ENCODE results near the gene KRTAP5-5.
"Not testable (repeated sequence)": the region's sequence is repeated elsewhere in the genome, so short reads cannot be mapped to it uniquely, and the experiment has no call there.

Gene KRTAP5-5

DNA sequence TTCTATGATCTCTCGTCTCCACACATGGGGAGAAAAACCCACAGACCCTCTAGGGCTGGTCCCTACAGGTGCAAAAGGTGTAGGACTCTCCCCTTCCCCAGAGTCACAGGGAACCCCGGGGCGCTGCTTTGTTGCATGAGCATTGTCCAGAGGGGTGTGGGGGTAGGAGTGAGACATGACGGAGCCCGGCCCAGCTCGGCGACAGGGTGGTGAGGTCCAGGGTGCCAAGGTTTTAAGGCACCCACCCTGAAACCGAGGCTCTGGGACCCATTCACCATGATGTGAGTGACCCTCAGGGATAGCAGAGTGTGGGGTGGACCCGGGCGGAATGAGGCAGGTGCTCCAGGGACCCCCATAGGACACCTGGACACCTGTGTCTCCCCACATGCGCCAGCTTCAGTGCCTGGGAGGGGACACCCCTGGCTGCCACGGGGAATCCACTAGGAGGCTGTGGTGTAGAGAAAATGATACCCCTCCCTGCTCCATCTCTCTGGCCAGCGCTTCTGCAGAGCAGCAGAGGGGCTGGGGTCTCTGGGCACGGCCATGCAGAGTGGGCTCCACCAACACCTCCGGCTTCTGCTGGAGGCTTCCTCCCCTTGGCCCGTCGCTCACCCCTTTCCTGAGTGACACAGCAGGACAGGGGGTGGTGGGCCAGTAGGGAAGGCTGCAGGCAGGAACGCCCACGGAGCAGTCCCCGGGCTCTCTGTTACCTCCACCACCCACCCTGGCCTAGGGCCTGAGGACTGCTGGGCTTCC, 15.2 kb downstream of the KRTAP5-5 start:
- H3K9ac ChIP-seq (ENCODE audit: low read length): no peak overlapping the region
- H3K4me3 ChIP-seq (ENCODE audit: low read length): no peak overlapping the region
- H3K27me3 ChIP-seq (ENCODE audit: control insufficient read depth, insufficient read depth, low read length): no peaks in the 10 kb centered on the region
- no peaks in the 10 kb centered on the region for H3K9me3 ChIP-seq (ENCODE audit: control insufficient read depth, low read depth, low read length)
- no peaks in the 10 kb centered on the region for H3K4me1 ChIP-seq (ENCODE audit: control insufficient read depth, low read depth, low read length)
- no peaks in the 10 kb centered on the region for H3K36me3 ChIP-seq (ENCODE audit: control insufficient read depth, low read depth, low read length)
- no peak overlapping the region for H3K27ac ChIP-seq (ENCODE audit: low read length)

DNA sequence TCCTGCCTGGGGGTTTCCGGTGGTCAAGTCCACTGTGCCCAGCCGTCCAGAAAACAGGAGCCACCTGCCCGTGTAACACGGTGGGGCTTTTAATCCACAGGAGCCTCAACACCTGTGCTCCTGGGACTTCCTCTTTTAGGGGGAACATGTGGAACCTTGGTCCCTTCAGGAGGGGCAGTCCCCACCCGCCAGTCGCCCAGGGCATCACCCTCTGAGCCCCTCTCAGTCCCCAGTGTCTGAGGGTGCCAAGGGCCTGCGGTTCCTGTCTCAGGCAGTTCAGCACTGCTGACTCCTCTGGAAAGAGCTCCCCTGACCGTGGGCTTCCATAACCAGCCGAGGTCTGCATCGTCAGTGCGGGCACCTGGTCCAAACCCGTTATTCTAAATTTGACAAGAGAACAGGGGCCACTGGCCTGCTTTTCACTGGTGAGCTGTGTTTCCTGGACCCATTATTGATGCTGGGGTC, 15.8 kb downstream of the KRTAP5-5 start:
- Histone ChIP-seq H3K4me1 (ENCODE audit: control insufficient read depth, low read depth, low read length) (no peaks in the 10 kb centered on the region), H3K9me3 (ENCODE audit: control insufficient read depth, low read depth, low read length) (no peaks in the 10 kb centered on the region), H3K4me3 (ENCODE audit: low read length) (no peak overlapping the region), H3K36me3 (ENCODE audit: control insufficient read depth, low read depth, low read length) (no peaks in the 10 kb centered on the region), H3K27me3 (ENCODE audit: control insufficient read depth, insufficient read depth, low read length) (no peaks in the 10 kb centered on the region), H3K27ac (ENCODE audit: low read length) (no peak overlapping the region), H3K9ac (ENCODE audit: low read length) (no peak overlapping the region)

DNA sequence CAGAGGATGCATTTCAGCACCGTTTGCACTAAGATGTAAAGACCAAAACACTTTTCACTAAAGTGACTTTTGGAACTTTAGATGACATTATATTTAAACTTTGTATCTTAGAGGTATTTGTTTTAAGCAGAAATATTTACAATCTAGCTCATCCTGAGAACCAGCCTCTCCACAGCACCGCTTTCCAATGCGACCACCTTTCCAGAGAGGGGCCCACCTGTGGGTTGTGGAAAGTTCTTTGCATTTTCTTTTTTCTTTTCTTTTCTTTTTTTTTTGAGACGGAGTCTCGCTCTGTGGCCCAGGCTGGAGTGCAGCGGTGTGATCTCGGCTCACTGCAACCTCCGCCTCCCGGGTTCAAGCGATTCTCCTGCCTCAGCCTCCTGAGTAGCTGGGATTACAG, 17.0 kb downstream of the KRTAP5-5 start:
- not testable (repeated sequence) for H3K9me3 ChIP-seq (ENCODE audit: control insufficient read depth, low read depth, low read length); H3K36me3 ChIP-seq (ENCODE audit: control insufficient read depth, low read depth, low read length); H3K4me3 ChIP-seq (ENCODE audit: low read length); H3K27me3 ChIP-seq (ENCODE audit: control insufficient read depth, insufficient read depth, low read length); H3K9ac ChIP-seq (ENCODE audit: low read length); H3K4me1 ChIP-seq (ENCODE audit: control insufficient read depth, low read depth, low read length); H3K27ac ChIP-seq (ENCODE audit: low read length)

DNA sequence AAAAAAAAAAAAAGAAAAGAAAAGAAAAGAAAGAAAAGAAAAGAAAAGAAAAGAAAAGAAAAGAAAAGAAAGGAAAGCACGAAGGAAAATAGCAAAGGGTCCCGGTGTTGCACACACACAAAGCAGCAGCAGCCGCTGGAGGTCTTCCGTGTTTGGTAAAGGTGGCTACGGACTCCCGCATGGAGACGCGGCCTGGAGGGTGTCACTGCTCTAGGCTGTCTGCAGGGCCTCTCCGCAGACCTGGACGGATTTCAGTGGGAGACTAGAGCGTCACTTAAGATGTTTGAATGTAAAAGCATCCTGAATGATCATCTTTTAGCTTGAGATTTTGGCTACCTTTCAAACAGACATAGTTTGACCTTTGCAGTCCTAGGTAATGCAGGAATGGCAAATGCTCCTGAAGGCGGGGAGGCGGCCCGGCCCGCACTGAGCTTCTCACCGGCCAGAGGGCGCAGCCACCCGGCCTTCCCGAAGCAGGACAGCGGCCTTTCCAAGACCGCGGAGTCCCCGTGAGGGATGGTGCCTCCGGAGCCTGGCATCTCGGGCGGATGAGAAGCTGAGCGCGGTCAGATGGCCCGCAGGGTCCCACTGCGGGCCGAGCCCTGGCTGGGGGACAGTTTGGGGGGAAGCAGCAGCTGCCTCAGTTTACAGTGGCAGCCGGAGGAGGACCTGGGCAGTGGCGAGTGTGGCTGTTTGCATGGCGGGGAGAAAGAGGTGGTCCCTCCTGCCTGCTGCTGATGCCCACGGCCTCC, 18.5 kb downstream of the KRTAP5-5 start:
- no peak overlapping the region for H3K4me3 ChIP-seq (ENCODE audit: low read length)
- H3K27ac ChIP-seq (ENCODE audit: low read length): no peak overlapping the region
- no peaks in the 10 kb centered on the region for H3K9me3 ChIP-seq (ENCODE audit: control insufficient read depth, low read depth, low read length)
- H3K36me3 ChIP-seq (ENCODE audit: control insufficient read depth, low read depth, low read length): no peaks in the 10 kb centered on the region
- H3K27me3 ChIP-seq (ENCODE audit: control insufficient read depth, insufficient read depth, low read length): peaks cover 2% of the 10 kb centered on the region
- no peaks in the 10 kb centered on the region for H3K4me1 ChIP-seq (ENCODE audit: control insufficient read depth, low read depth, low read length)
- H3K9ac ChIP-seq (ENCODE audit: low read length): no peak overlapping the region

DNA sequence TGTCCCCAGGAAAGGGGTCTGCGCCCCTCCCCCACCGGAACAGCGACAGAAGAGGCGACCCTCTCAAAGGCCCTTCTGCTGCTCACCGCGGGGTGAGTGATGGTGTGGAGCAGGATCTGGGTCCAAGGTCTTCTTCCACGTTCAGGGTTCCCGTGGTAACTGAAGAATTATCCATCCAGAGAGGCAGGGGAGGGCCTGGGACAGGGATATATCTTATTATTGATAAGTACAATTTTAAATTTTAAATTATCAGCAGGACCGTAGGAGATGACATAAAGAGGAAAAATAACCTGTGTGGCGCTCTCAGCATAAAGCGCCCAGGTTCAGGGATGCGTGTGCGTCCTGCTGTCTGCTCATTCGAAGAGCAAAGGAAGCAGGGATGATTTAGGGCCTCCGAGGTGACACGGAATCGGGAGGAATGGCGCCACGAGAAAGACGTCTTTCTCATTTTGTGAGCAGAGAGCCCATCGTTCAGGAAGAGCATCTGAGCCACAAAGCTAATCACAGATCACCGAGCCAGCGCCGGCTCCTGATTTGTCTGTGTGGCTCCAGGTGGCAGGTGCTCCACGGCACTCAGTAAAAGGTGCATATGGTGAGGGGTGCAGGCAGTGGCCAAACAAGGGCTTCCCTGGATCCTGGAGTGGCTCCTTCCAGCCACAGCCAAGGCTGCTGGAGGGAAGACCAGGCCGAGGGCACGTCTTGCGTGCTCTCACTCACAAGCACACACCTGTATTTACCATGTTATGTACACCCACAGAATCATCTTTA, 19.3 kb downstream of the KRTAP5-5 start:
- Histone ChIP-seq H3K9ac (ENCODE audit: low read length) (no peak overlapping the region), H3K9me3 (ENCODE audit: control insufficient read depth, low read depth, low read length) (no peaks in the 10 kb centered on the region), H3K4me3 (ENCODE audit: low read length) (no peak overlapping the region), H3K36me3 (ENCODE audit: control insufficient read depth, low read depth, low read length) (no peaks in the 10 kb centered on the region), H3K4me1 (ENCODE audit: control insufficient read depth, low read depth, low read length) (no peaks in the 10 kb centered on the region), H3K27me3 (ENCODE audit: control insufficient read depth, insufficient read depth, low read length) (peaks cover 9% of the 10 kb centered on the region), H3K27ac (ENCODE audit: low read length) (no peak overlapping the region)

DNA sequence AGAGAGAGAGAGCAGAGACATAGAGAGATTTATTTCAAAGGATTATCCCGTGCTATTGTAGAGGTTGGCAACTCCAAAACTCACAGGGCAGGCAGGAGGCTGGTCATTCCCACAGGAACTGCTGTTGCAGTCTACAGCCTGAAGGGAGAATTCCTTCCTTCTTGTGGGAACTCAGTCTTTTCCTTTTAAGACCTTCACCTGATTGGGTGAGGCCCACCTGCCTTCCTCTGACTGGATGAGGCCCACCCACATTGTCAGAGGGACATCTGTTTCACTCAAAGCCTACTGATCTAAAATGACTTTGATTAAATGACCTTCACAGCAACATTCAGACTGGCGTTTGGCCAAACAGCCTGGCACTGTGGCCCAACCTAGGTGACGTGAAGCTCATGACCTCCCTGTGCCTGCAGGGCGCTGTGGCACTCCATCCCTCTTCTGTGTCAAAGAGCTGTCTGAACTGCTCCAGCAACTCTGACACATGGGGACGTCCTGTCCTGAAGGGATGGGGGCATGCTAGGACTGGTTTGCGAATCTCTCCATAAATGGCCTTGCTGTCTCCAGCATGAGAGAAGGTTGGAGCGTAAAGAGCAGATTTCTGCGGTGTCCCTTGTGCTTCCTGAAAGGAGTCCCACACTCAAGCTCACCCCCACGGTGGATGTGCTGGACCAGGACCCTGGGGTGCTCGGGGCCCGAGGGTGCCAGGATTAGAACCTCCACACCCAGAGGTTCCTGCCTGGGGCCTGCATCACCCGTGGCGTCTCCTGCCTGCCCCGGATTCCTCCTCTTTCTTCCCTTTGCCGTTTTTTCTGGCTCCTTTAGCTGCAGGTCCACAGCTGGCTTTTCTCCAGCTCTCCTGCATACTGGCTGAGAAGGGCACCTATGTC, 20.7 kb downstream of the KRTAP5-5 start:
- Histone ChIP-seq H3K9me3 (ENCODE audit: control insufficient read depth, low read depth, low read length) (no peaks in the 10 kb centered on the region), H3K4me3 (ENCODE audit: low read length) (no peak overlapping the region), H3K27ac (ENCODE audit: low read length) (no peak overlapping the region), H3K4me1 (ENCODE audit: control insufficient read depth, low read depth, low read length) (no peaks in the 10 kb centered on the region), H3K27me3 (ENCODE audit: control insufficient read depth, insufficient read depth, low read length) (peaks cover 14% of the 10 kb centered on the region), H3K9ac (ENCODE audit: low read length) (no peak overlapping the region), H3K36me3 (ENCODE audit: control insufficient read depth, low read depth, low read length) (no peaks in the 10 kb centered on the region)

DNA sequence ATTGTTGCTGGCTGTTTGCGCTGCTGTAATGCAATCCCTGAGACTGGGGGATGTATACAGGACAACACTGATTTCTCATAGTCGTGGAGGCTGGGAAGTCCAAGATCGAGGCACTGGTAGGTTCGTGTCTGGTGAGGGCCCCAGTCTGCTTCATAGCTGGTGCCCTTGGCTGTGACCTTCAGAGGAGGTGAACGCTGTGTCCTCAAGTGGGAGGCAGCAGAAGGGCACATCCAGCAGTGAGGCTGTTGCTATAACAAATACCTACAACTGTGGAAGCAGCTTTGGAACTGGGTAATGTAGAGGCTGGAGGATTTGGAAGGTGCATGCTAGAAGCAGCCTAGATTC, 21.3 kb downstream of the KRTAP5-5 start:
- H3K4me1 ChIP-seq (ENCODE audit: control insufficient read depth, low read depth, low read length): no peaks in the 10 kb centered on the region
- H3K9me3 ChIP-seq (ENCODE audit: control insufficient read depth, low read depth, low read length): no peaks in the 10 kb centered on the region
- no peaks in the 10 kb centered on the region for H3K36me3 ChIP-seq (ENCODE audit: control insufficient read depth, low read depth, low read length)
- no peak overlapping the region for H3K27ac ChIP-seq (ENCODE audit: low read length)
- no peak overlapping the region for H3K4me3 ChIP-seq (ENCODE audit: low read length)
- H3K9ac ChIP-seq (ENCODE audit: low read length): no peak overlapping the region
- peaks cover 14% of the 10 kb centered on the region for H3K27me3 ChIP-seq (ENCODE audit: control insufficient read depth, insufficient read depth, low read length)

DNA sequence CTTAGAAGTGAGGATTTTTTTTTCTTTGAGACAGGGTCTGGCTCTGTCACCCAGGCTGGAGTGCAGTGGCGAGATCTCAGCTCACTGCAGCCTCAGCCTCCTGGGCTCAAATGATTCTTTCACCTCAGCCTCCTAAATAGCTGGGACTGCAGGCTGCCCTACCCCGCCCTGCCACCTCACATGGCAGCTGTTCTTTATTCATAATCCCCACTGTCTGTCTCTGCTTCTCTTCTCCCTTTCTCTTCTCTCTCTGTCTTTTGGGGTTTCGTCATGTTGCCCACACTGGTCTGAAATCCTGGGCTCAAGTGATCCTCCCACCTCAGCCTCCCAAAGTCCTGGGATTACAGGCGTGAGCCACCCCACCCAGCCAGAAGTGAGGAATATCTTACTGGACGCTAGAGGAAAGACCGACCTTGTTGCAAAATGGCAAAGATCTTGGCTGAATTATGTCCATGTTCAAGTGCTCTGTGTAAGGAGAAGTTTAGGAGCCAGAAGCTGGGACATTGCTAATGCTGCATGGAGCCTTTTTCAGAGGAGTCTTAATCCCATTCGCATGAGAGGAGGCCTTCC, 21.9 kb downstream of the KRTAP5-5 start:
- Histone ChIP-seq H3K9me3 (ENCODE audit: control insufficient read depth, low read depth, low read length) (no peaks in the 10 kb centered on the region), H3K27ac (ENCODE audit: low read length) (no peak overlapping the region), H3K9ac (ENCODE audit: low read length) (no peak overlapping the region), H3K27me3 (ENCODE audit: control insufficient read depth, insufficient read depth, low read length) (peaks cover 14% of the 10 kb centered on the region), H3K4me3 (ENCODE audit: low read length) (no peak overlapping the region), H3K4me1 (ENCODE audit: control insufficient read depth, low read depth, low read length) (no peaks in the 10 kb centered on the region), H3K36me3 (ENCODE audit: control insufficient read depth, low read depth, low read length) (no peaks in the 10 kb centered on the region)

DNA sequence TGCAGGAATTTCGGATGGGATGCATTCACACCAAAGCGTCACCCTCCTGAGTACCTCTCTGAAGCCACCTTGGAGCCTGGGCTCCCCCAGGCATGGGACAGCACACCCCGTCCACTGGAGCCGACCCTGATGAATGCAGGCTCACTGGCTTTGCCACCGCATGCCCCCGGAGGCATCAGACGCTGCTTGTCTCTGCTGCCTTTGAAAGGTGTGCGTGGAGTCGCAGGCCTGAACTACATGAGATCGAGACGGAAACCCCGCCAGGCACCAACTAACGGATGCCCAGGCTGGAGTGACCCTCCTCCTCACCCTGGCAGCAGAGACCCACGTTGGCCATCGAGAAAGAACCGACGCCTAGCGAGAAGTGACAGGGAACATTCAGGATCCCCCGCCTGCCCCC, 22.5 kb downstream of the KRTAP5-5 start:
- H3K27me3 ChIP-seq (ENCODE audit: control insufficient read depth, insufficient read depth, low read length): peaks cover 14% of the 10 kb centered on the region
- H3K4me1 ChIP-seq (ENCODE audit: control insufficient read depth, low read depth, low read length): no peaks in the 10 kb centered on the region
- no peaks in the 10 kb centered on the region for H3K36me3 ChIP-seq (ENCODE audit: control insufficient read depth, low read depth, low read length)

DNA sequence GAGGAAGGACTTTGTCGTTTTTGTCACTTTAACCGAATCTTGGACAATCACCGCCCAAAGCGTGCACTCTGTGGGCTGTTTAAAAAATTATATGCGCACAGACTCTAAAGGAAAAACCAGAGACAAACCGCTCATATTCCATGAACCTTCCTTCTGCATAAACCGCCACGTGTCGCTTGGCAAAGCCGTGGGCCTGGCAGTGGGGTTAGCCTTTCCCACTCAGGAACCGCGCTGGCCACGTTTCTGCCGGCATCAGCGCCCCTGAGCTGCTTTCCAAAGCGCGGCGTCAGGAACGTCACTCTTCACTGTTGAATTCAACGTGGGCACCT, 22.8 kb downstream of the KRTAP5-5 start:
- Histone ChIP-seq H3K4me1 (ENCODE audit: control insufficient read depth, low read depth, low read length) (no peaks in the 10 kb centered on the region), H3K27ac (ENCODE audit: low read length) (no peak overlapping the region), H3K36me3 (ENCODE audit: control insufficient read depth, low read depth, low read length) (no peaks in the 10 kb centered on the region), H3K4me3 (ENCODE audit: low read length) (no peak overlapping the region), H3K27me3 (ENCODE audit: control insufficient read depth, insufficient read depth, low read length) (peaks cover 14% of the 10 kb centered on the region), H3K9ac (ENCODE audit: low read length) (no peak overlapping the region), H3K9me3 (ENCODE audit: control insufficient read depth, low read depth, low read length) (no peaks in the 10 kb centered on the region)

More for the DNA sequence above, 22.5 kb downstream of the KRTAP5-5 start:
- H3K9me3 ChIP-seq (ENCODE audit: control insufficient read depth, low read depth, low read length): no peaks in the 10 kb centered on the region
- H3K27ac ChIP-seq (ENCODE audit: low read length): no peak overlapping the region
- no peak overlapping the region for H3K9ac ChIP-seq (ENCODE audit: low read length)
- H3K4me3 ChIP-seq (ENCODE audit: low read length): no peak overlapping the region

Data from iPS-18a (cell line).